HepG2 (cell line): ENCODE results near the gene SLC28A1. TPM values are rescaled to one million over a fixed set of nuclear protein-coding genes. Genes with fewer than 3 reads are reported as not detected.

ENCODE experiments used
- ATAC-seq: fragments of 200-7000 bp; cut with Tn5 transposase; 3 replicates; pipeline ENCODE4 v1.9.1; 2020; ENCODE audit warnings: mild to moderate bottlenecking, moderate library complexity
- BruUV-seq: library from RNA; stranded (reverse); fragments of 400-500 nt; replicated peaks from 2 replicates; lab custom pipeline; 2021; lab: Mats Ljungman, UMichigan
- CTCF ChIA-PET: fragments of 300-600 bp; formaldehyde crosslinking; extraction: SDS; loops from one replicate; lab custom pipeline; 2021; ENCODE audit warnings: low total read pairs, inconsistent platforms, low intra/inter-chr PET ratio; lab: Yijun Ruan, JAX
- POLR2A ChIA-PET: fragments of 350-600 bp; sonication (Branson Sonifier 250); formaldehyde crosslinking; loops from one replicate; lab custom pipeline; 2020; ENCODE audit warnings: antibody characterized with exemption, inconsistent platforms; lab: Yijun Ruan, JAX
- DNase-seq: peaks from one replicate; pipeline ENCODE4 v3.0.0-alpha.2; 2015; ENCODE audit warnings: low spot score
- FAIRE-seq: peaks from 3 replicates; lab custom pipeline; 2011; peaks lifted over from hg19 to GRCh38; lab: Jason Lieb, UNC
- H2AFZ ChIP-seq: one replicate; pipeline ENCODE4 v1.6.1; 2011; ENCODE audit warnings: low read length, inconsistent platforms
- H3K27ac ChIP-seq: fragments of 300-600 bp; 3 replicates; pipeline ENCODE4 v1.8.0; 2011; ENCODE audit warnings: mixed run types, mild to moderate bottlenecking, mixed read lengths, low read length, inconsistent platforms; ENCODE audit not compliant: insufficient read depth; ENCODE audit errors: extremely low read length
- H3K27me3 ChIP-seq, 2 experiments: fragments of 200-600 bp in 1 of 2; 2 replicates in 1 of 2; 3 replicates in 1 of 2; pipeline versions ENCODE4 v1.6.0 to v1.8.0; 2011; ENCODE audit warnings: low read length in 2 of 2, mild to moderate bottlenecking in 2 of 2, moderate library complexity in 2 of 2, inconsistent platforms in 1 of 2; ENCODE audit not compliant: insufficient read depth in 2 of 2, control insufficient read depth in 1 of 2
- H3K36me3 ChIP-seq, 2 experiments: fragments of 200-600 bp in 1 of 2; replicated peaks in 1 of 2; 2 replicates in 1 of 2; 3 replicates in 1 of 2; pipeline versions ENCODE4 v1.5.1 to v1.8.0; 2011; ENCODE audit warnings: low read length in 2 of 2, inconsistent platforms in 1 of 2; ENCODE audit not compliant: insufficient read depth in 2 of 2, control insufficient read depth in 1 of 2
- H3K4me1 ChIP-seq: 2 replicates; pipeline ENCODE4 v1.5.1; 2012; ENCODE audit warnings: low read length, inconsistent platforms; ENCODE audit not compliant: insufficient read depth
- H3K4me2 ChIP-seq: 2 replicates; pipeline ENCODE4 v1.6.0; 2011; ENCODE audit warnings: low read depth, low read length, inconsistent platforms
- H3K4me3 ChIP-seq, 3 experiments: fragments of 200-600 bp in 1 of 3; sonication (generic), shearing (Covaris generic) in 1 of 3; replicated peaks in 1 of 3; 2 replicates each; pipeline ENCODE4 v1.5.1; 2011 to 2016; ENCODE audit warnings: low read length in 3 of 3, inconsistent platforms in 2 of 3, low read depth in 2 of 3, mild to moderate bottlenecking in 2 of 3, control low read depth in 1 of 3, mixed read lengths in 1 of 3; ENCODE audit not compliant: insufficient read depth in 1 of 3
- H3K79me2 ChIP-seq: one replicate; pipeline ENCODE4 v1.6.1; 2011; ENCODE audit warnings: low read length, inconsistent platforms; ENCODE audit not compliant: insufficient read depth
- H3K9ac ChIP-seq: 2 replicates; pipeline ENCODE4 v1.6.0; 2011; ENCODE audit warnings: mild to moderate bottlenecking, low read depth, low read length, inconsistent platforms; ENCODE audit not compliant: insufficient read depth
- H3K9me3 ChIP-seq: 2 replicates; pipeline ENCODE4 v1.5.1; 2012; ENCODE audit warnings: mild to moderate bottlenecking, low read length
- H4K20me1 ChIP-seq: 2 replicates; pipeline ENCODE4 v1.6.0; 2011; ENCODE audit warnings: inconsistent platforms, mild to moderate bottlenecking, low read length, moderate library complexity; ENCODE audit not compliant: insufficient read depth
- CBX5 ChIP-seq: sonication (generic); formaldehyde crosslinking; IDR thresholded peaks from 2 replicates; pipeline ENCODE4 v1.4.0; 2020; ENCODE audit warnings: missing genetic modification reagents, borderline replicate concordance
- CHCHD3 ChIP-seq: sonication (generic); formaldehyde crosslinking; IDR thresholded peaks from 2 replicates; pipeline ENCODE4 v1.8.0; 2022; ENCODE audit warnings: mild to moderate bottlenecking, missing genetic modification reagents, moderate library complexity
- MTF1 ChIP-seq: sonication (generic); formaldehyde crosslinking; IDR thresholded peaks from 2 replicates; pipeline ENCODE4 v1.5.0; 2020; ENCODE audit warnings: missing genetic modification reagents
- MXD4 ChIP-seq: IDR thresholded peaks from 2 replicates; pipeline ENCODE4 v1.6.1; 2016; ENCODE audit warnings: mild to moderate bottlenecking, missing biosample characterization, missing genetic modification reagents
- RFX5 ChIP-seq: IDR thresholded peaks from 2 replicates; pipeline ENCODE4 v1.6.1; 2011; ENCODE audit warnings: low read depth, low read length, improper control_type of control experiment
- SAP130 ChIP-seq: IDR thresholded peaks from 2 replicates; pipeline ENCODE4 v1.6.1; 2016; ENCODE audit warnings: low read depth
- SRSF4 ChIP-seq: fragments of 200-400 bp; formaldehyde crosslinking; IDR thresholded peaks from one replicate; pipeline ENCODE4 v1.6.1; 2018; ENCODE audit warnings: mild to moderate bottlenecking, low read depth, low read length, moderate library complexity; ENCODE audit not compliant: poor library complexity, severe bottlenecking
- ZNF44 ChIP-seq: sonication (generic); formaldehyde crosslinking; IDR thresholded peaks from 2 replicates; pipeline ENCODE4 v1.5.1; 2020; ENCODE audit warnings: mild to moderate bottlenecking, missing genetic modification reagents
- ZNF468 ChIP-seq: sonication (generic); formaldehyde crosslinking; IDR thresholded peaks from 2 replicates; pipeline ENCODE4 v1.8.0; 2022; ENCODE audit warnings: mild to moderate bottlenecking, moderate library complexity, missing genetic modification reagents
- ZNF766 ChIP-seq: sonication (generic); formaldehyde crosslinking; IDR thresholded peaks from 2 replicates; pipeline ENCODE4 v1.5.0; 2020; ENCODE audit warnings: missing genetic modification reagents, borderline replicate concordance
- ZNF770 ChIP-seq: sonication (generic); formaldehyde crosslinking; IDR thresholded peaks from 2 replicates; pipeline ENCODE4 v1.5.0; 2020; ENCODE audit warnings: mild to moderate bottlenecking, missing genetic modification reagents
- ZNF792 ChIP-seq: IDR thresholded peaks from 2 replicates; pipeline ENCODE4 v1.6.1; 2016
- WGBS: methylation state at CpG from one replicate; pipeline ENCODE4 v1.1.6; 2017; ENCODE audit warnings: low lambda C conversion rate; 5-methylcytosine and 5-hydroxymethylcytosine counted together
- in situ Hi-C: cut with HindIII; loops from 2 replicates; pipeline ENCODE4 v1.10.0; 2017; ENCODE audit warnings: low pct_unique_long_range_greater_than_20kb; ENCODE audit not compliant: extremely low pct_ligation_motif_present
- intact Hi-C: fragments of 100-400 bp; cut with micrococcal nuclease; formaldehyde crosslinking; loops from one replicate; pipeline ENCODE4 v1.10.0; 2022; ENCODE audit not compliant: unreplicated experiment
- polyA plus RNA-seq, 8 experiments: library from polyadenylated mRNA; depleted of rRNA in 3 of 8; stranded (reverse) in 7 of 8; unstranded in 1 of 8; fragments of >200 nt; fragmentation: Illumina TruSeq in 4 of 8; extraction: Trizol in 4 of 8; gene quantifications; 2 replicates each; pipeline versions ENCODE4 v1.2.1 to v1.2.3, GENCODE V29; 2011 to 2016; ENCODE audit warnings: low read depth in 4 of 8, missing spikeins in 1 of 8, mixed read lengths in 1 of 8; ENCODE audit not compliant: insufficient read depth in 1 of 8
- total RNA-seq, 5 experiments: library from RNA; depleted of rRNA; stranded (reverse); fragments of >200 nt; fragmentation: Illumina TruSeq; extraction: Trizol; gene quantifications; 2 replicates each; pipeline ENCODE4 v1.2.3, GENCODE V29; 2016; ENCODE audit warnings: low read depth in 1 of 5
- TF ChIP-seq, protein P1 (sequence below): sonication (generic); formaldehyde crosslinking; IDR thresholded peaks from 2 replicates; pipeline ENCODE4 v1.8.1; 2023; ENCODE audit warnings: missing genetic modification reagents, mild to moderate bottlenecking, borderline replicate concordance
- TF ChIP-seq, protein P2 (sequence below): sonication (generic); formaldehyde crosslinking; IDR thresholded peaks from 2 replicates; pipeline ENCODE4 v1.4.0; 2020; ENCODE audit warnings: low read depth, mild to moderate bottlenecking, missing genetic modification reagents

SLC28A1 gene
- total and polyA plus RNA-seq, 2 of the 13 experiments (the other 11 are each of a cell fraction or from before 2014, with no cell fraction given), result 0.31 to 5.8 TPM

- no peak for TF ChIP-seq ZNF770 (CRISPR knock-in tag)
Observed at GRCh38 chr15:84899750-84900149, 15.3 kb downstream of the SLC28A1 start (continued).

- WGBS, result 61% methylated on average over 2 of the region's 2 CpGs
- Histone ChIP-seq H2AFZ (no peak overlapping the region), H3K4me2 (no peak overlapping the region), H3K79me2 (no peaks in the 10 kb centered on the region), H3K36me3 (no peaks in the 10 kb centered on the region), H3K9me3 (no peaks in the 10 kb centered on the region), H3K9ac (no peak overlapping the region), H3K4me3 (no peak overlapping the region), H3K4me1 (peaks cover under 1% of the 10 kb centered on the region; the same call in 1 of the 2 replicates), H3K27me3 (no peaks in the 10 kb centered on the region), H3K27ac (no peak overlapping the region), H4K20me1 (no peaks in the 10 kb centered on the region)
- TF ChIP-seq CHCHD3 (CRISPR knock-in tag) (no peak), CBX5 (CRISPR knock-in tag) (no peak), SRSF4 (no peak), ZNF792 (CRISPR knock-in tag) (no peak), MTF1 (CRISPR knock-in tag) (no peak), ZNF468 (CRISPR knock-in tag) (no peak), MXD4 (CRISPR knock-in tag) (no peak), SAP130 (CRISPR knock-in tag) (no peak), ZNF44 (CRISPR knock-in tag) (no peak), RFX5 (no peak), ZNF766 (no peak)
- TF ChIP-seq, protein P1, sequence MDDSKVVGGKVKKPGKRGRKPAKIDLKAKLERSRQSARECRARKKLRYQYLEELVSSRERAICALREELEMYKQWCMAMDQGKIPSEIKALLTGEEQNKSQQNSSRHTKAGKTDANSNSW, result no peak
- TF ChIP-seq, protein P2, sequence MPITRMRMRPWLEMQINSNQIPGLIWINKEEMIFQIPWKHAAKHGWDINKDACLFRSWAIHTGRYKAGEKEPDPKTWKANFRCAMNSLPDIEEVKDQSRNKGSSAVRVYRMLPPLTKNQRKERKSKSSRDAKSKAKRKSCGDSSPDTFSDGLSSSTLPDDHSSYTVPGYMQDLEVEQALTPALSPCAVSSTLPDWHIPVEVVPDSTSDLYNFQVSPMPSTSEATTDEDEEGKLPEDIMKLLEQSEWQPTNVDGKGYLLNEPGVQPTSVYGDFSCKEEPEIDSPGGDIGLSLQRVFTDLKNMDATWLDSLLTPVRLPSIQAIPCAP, result no peak
- ChIA-PET POLR2A (no interaction called here), CTCF (no interaction called here)
- BruUV-seq, result no TSS peak
- DNase-seq, result no peak
- in situ Hi-C loops, result no loop called here
- intact Hi-C loops, result no loop called here
- ATAC-seq, result no peak
- no peak for FAIRE-seq
Observed at GRCh38 chr15:84901540-84901939, 17.1 kb downstream of the SLC28A1 start.
